H1 (cell line): ENCODE measurements around the gene INAFM1. TPM values are rescaled to one million over a fixed set of nuclear protein-coding genes. Genes with fewer than 3 reads are reported as not detected.

Source experiments
- CHD1 ChIP-seq: IDR thresholded peaks from 2 replicates; pipeline ENCODE4 v1.6.1; 2012; ENCODE audit warnings: low read depth, low read length, improper control_type of control experiment
- CREB1 ChIP-seq: IDR thresholded peaks from 2 replicates; pipeline ENCODE4 v1.6.1; 2012; ENCODE audit warnings: inconsistent platforms
- KDM5A ChIP-seq: fragments of 200-600 bp; IDR thresholded peaks from 2 replicates; pipeline ENCODE4 v1.7.1; 2012; ENCODE audit warnings: mild to moderate bottlenecking, low read length, inconsistent platforms, mixed read lengths
- SIN3A ChIP-seq, 2 experiments: IDR thresholded peaks in 1 of 2; conservative IDR thresholded peaks in 1 of 2; 2 replicates each; pipeline ENCODE4 v1.6.1; 2011 to 2012; ENCODE audit warnings: low read length in 2 of 2, improper control_type of control experiment in 1 of 2, low read depth in 1 of 2, mild to moderate bottlenecking in 1 of 2
- SRF ChIP-seq: IDR thresholded peaks from 2 replicates; pipeline ENCODE4 v1.6.1; 2011; ENCODE audit warnings: mild to moderate bottlenecking, low read depth, low read length, moderate library complexity
- polyA plus RNA-seq, 7 experiments: library from polyadenylated mRNA; depleted of rRNA in 3 of 7; stranded (reverse) in 5 of 7; unstranded in 2 of 7; fragments of >200 nt in 5 of 7; fragments of 200-250 nt in 2 of 7; gene quantifications; 1 replicate in 5 of 7; 2 replicates in 1 of 7; 4 replicates in 1 of 7; pipeline versions ENCODE4 v1.2.1 to v1.2.3, GENCODE V29; 2011 to 2013; ENCODE audit warnings: missing spikeins in 2 of 7, mixed read lengths in 2 of 7
- total RNA-seq: library from RNA; stranded (reverse); fragmentation: NEBNext Ultra II Directional; extraction: Animal tissue kit (Norgen Biotek cat#: 25700); gene quantifications from 2 replicates; pipeline ENCODE4 v1.2.1, GENCODE V29; 2021

Gene INAFM1
- total and polyA plus RNA-seq, 2 of the 8 experiments (the other 6 are each of a cell fraction or from before 2014, with no cell fraction given): 2.6 to 3.4 TPM

- TF ChIP-seq CHD1 (no peak), KDM5A (no peak), CREB1 (no peak), SRF (no peak), SIN3A (conservative IDR thresholded peaks at IDR 0.05 in 1 of 2, IDR thresholded peaks at IDR 0.05 in 1 of 2; ENCODE audit: low read depth in 1 of 2, low read length in 2 of 2) (no peak)
- TF ChIP-seq, all 59 proteins: peak for 0
Measured at GRCh38 chr19:47270408-47270807, 4.3 kb upstream of the INAFM1 start (continued).
